Uterus (tissue), 2 donors: ENCODE results near the gene ACOD1.

Source experiments
- CTCF ChIP-seq, 4 experiments: fragments of 200-600 bp in 2 of 4; fragments of 450-650 bp in 2 of 4; sonication (generic) in 2 of 4; IDR thresholded peaks; one replicate each; pipeline ENCODE4 v1.5.1; 2016 to 2019; ENCODE audit warnings: antibody characterized with exemption in 4 of 4, mild to moderate bottlenecking in 2 of 4, moderate library complexity in 1 of 4
- POLR2A ChIP-seq, 2 donors: fragments of 450-650 bp; IDR thresholded peaks; one replicate each; pipeline ENCODE4 v1.6.1; 2016; ENCODE audit warnings: antibody characterized with exemption in 2 of 2, mild to moderate bottlenecking in 1 of 2, moderate library complexity in 1 of 2

DNA sequence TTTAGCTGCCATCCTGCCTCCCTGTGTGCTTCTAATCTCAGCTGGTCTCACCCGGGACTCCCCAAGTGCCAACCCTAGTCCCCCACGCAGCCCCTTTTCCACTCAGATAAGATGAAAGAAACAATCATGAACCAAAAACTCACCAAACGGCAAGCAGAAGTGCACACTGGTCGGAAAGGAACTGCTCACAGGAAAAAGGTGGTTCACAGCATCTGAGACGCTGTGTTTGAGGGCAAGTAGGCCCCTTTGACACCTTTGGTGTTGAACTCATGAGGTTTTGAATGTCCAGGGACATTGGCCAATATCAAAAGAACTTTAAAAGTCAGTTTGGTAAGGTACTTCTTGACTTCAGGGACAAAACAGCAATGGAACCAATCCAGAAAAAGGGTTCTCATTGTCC is 20.4 kb upstream of the ACOD1 start:
- TF ChIP-seq POLR2A (IDR thresholded peaks at IDR 0.05) (no peak), CTCF (IDR thresholded peaks at IDR 0.05) (no peak)
